ENCODE data around the gene PACS1.
"Not testable (repeated sequence)": the region's sequence is repeated elsewhere in the genome, so short reads cannot be mapped to it uniquely, and the experiment has no call there.

Gene PACS1

GRCh38 chr11:66069715-66070603 is at the start of gene PACS1:
Gene PACS1, plus strand, starts transcription at chr11:66070272. Its CDS starts 215 bp downstream, at chr11:66070487.
- peak; percentile 67 to 73 for DNase-seq (ENCODE audit: low read depth in 2 of 2)

DNA sequence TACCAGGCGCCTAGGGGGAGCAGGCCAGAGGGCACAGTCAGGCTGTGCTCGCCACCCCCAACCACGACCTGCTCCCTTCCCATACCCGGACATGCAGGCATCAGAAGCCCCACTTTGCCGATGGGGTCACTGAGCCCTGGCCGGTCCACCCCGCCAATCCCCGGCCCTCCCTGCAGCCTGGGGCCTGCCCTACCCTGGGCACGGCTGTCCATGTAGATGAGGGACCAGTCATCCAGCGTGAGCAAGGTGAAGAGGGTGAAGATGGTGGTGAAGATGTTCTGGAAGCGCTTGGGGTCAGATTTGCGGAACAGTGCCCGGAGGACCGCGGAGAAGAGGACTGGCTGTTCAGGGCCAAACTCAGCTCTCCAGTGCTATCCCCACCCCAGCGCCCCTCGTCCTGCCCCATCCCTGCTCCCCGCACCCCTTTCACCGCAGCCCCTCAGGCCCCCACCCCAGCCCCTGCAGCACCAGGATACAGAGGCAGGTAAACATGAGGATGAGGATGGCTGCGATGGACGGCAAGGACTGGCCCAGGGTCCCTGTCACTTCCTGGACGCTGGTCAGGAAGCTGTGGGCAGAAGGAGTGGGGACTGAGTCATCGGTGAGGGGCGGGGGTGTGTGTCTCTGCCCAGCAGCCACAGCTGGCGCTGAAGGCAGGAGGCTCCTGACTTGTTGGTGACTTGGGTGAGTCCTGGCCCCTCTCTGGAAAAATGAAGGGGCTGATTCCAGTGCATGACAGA is 49.3 kb upstream of the PACS1 start:
- DNase-seq (ENCODE audit: low read depth in 2 of 2): no peak

DNA sequence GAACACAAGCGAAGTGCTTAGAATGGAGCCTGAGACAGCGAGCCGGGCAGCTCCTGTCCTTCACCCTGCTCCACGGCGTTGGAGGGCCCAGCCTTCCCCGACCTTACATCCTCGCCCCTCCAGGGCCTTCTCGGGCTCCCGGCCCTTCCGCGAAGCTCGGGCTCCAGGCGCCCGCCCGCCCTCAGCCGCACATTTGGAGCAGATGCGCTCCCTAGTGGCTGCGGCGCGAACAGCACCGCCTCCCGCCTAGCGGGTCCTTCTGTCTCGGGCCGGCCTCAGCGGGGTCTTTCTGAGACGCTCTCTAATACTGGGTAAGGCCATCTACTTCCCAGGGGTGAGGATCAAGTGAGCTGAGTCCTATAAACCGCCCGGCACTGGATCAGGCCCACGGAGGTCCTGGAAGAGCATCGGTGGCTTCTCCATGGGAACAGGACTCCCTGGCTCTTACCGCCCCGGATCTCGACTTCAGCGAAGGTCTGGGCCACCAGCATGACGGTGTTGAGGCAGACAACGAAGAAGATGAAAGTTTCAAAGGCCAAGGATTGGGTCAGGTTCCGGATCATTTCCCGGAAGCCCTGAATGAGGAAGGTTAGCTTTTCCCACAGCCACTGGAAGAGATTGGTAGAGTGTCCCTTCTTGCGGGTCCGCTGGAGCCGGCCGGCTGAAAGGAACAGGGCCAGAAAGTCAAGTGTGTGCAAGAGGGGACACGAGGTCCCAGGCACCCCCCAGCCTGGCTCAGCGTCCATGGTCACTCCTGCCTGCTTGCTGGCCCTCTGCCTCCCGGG is 47.5 kb upstream of the PACS1 start:
- DNase-seq (ENCODE audit: low read depth in 2 of 2): peak; percentile 28 to 51

DNA sequence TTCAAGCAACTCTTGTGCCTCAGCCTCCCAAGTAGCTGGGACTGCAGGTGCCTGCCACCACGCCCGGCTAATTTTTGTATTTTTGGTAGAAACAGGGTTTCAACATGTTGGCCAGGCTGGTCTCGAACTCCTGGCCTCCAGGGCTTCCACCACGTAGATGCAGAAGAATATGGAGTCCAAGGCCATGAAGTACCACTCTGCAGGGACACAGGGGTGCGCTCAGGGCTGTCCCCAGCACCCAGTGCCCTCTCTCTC is 47.0 kb upstream of the PACS1 start:
- DNase-seq (ENCODE audit: low read depth in 2 of 2): not testable (repeated sequence)

GRCh38 chr11:66026017-66026529 is 44.0 kb upstream of the PACS1 start, which contains the start of gene CATSPER1:
Gene CATSPER1, minus strand, starts transcription at chr11:66026479. Its CDS starts 100 bp downstream, at chr11:66026379.
- no peak for DNase-seq (ENCODE audit: low read depth in 2 of 2)

DNA sequence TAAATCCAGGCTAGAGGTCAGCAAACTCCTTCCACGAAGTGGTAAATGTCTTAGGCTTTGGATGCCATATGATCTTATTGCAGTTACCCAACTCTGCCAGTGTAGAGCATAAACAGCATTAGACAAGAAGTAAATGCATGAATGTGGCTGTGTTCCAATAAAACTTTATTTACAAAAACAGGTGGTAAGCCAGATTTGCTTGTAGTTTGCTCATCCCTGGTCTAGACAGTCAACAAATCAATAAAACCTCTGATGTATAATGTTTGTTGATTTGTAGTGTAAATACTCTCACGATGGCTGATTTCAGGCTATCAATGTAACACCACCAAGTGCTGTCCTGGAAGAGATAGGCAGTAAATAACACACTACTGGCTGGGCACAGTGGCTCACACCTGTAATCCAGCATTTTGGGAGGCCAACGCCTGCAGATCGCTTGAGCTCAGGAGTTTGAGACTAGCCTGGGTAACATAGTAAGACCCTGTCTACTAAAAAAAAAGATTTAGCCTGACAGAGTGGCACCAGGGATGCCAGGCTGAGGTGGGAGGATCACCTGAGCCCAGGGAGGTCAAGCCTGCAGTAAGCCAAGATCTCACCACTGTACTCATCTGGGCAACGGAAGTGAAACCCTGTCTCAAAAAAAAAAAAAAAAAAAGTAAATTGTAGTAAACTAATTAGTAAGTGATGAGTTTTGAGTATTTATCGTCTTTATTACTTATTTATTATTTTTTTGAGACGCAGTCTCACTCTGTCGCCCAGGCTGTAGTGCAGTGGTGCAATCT is 36.9 kb upstream of the PACS1 start:
- DNase-seq (ENCODE audit: low read depth in 2 of 2): no peak

- no peak for DNase-seq (ENCODE audit: low read depth in 2 of 2)
Measured at GRCh38 chr11:66035653-66036333, 34.3 kb upstream of the PACS1 start.

- DNase-seq (ENCODE audit: low read depth in 2 of 2): no peak
Measured at GRCh38 chr11:66036334-66036710, 33.8 kb upstream of the PACS1 start.

- no peak for DNase-seq (ENCODE audit: low read depth in 2 of 2)
Measured at GRCh38 chr11:66037327-66037726, 32.7 kb upstream of the PACS1 start.

DNA sequence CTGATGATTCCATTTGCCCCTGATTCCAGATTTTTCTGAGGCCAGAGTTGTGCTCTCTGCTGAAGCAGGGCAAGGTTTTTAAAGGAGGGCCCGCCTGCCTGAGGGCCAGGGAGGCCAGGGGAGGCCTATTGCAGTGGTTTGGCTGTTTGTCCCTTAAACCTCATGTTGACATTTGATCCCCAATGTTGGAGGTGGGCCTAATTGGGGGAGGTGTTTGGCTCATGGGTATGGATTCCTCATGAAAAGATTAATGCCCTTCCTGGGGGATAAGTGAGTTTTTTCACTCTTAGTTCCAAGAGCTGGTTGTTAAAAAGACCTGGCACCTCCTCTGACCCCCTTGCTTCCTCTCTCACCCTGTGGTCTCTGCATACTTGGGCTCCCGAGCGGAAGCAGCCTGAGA is 30.3 kb upstream of the PACS1 start:
- DNase-seq (ENCODE audit: low read depth in 2 of 2): no peak

DNA sequence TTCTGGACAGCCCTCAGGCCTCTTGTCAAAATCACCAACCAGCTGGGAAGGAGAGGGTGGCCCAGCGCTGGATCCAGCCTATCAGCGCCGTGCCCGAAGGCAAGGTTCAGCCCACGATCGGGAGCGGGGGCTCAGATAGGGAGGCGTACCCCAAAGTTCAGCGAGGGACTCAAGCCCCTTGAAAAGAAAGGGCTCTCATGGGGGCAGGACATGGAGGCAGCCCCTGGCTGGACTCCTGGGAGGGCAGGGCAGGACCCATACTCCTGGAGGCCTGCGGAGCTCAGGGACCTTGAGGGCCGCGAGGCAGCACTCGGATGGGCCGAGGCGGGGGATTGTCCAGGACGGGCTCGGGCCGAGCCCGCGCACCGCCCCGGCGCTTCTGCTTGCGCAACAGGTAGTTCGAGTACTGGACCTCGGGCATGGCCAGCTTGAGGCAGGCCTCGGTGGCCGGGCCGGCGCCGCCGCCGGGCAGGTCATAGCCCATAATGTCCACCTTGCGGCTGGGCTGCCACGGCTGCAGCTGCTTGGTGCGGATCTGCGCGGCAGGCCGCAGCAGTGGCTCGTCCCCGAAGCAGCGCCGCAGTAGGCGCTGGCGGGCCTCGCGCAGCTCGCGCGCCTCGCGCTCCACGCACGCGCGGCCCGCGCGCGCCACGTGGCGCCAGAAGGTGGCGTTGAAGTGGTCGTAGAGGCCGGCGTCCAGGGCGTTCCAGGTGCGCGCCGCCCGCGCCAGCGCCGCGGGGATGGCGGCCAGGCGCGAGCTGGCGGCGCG is 27.7 kb upstream of the PACS1 start:
- DNase-seq (ENCODE audit: low read depth in 2 of 2): no peak

GRCh38 chr11:66042996-66043906 is 26.8 kb upstream of the PACS1 start:
- no peak for DNase-seq (ENCODE audit: low read depth in 2 of 2)

DNA sequence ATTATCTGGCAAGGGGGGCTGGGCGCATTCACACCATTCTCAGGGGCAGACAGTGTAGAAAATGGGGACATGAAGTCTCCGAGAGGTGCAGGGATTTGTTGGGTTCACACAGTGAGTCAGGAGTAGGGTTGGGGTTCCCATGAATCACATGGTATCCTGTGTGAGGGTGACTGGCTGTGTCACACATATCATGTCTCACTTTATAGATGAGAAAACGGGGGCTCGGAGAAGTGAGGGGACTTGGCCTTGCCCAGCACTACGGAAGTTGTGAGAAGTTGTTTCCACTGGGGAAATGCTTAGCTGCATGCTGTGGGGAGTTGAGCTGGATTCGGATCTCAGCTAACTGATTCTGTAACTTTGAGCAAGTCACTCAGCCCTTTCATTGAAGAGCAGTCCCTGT is 25.3 kb upstream of the PACS1 start:
- DNase-seq (ENCODE audit: low read depth in 2 of 2): no peak

DNA sequence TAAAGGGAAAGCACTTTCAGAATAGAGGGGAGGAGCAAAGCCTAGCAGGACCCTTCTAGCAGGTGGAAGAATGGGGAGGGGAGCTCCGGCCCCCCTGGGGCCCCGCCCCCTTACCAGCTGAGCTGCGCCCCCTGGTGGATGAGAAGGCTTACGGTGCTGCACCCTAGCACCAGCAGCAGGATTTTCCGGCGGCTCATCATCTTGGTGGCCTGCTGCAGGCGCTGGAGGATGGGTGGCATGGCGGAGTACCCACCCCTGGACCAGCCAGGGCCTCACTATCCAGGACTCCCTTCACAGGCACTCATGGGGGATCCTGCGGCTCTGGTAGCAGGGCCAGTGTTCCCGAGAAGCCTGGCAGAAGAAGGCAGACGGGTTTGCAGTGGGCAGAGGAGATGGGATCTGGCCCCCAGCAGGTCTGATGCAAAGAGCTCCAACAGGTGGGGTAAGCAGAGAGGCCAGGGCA is 24.9 kb upstream of the PACS1 start:
- DNase-seq (ENCODE audit: low read depth in 2 of 2): peak; percentile 66 to 68

DNA sequence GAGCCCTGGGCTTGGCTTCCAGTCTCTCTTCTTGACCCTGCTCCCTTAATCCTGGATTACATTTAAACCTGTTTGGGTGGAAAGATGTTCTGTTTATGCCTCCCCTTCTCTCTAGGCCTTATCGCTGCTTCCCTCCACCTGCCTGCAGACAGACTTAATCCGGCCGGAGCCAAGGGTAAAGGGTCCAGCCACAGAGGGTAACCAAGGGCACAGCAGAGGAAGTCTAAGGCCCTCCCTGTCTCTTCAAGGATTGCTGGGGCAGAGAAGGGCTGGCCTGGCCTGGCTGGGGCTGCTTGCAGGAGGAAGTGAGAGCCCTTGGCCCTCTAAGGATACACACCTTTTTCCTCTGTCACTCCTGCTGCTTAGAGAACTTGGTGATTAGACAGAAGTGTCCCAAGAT is 23.2 kb upstream of the PACS1 start:
- DNase-seq (ENCODE audit: low read depth in 2 of 2): no peak

DNA sequence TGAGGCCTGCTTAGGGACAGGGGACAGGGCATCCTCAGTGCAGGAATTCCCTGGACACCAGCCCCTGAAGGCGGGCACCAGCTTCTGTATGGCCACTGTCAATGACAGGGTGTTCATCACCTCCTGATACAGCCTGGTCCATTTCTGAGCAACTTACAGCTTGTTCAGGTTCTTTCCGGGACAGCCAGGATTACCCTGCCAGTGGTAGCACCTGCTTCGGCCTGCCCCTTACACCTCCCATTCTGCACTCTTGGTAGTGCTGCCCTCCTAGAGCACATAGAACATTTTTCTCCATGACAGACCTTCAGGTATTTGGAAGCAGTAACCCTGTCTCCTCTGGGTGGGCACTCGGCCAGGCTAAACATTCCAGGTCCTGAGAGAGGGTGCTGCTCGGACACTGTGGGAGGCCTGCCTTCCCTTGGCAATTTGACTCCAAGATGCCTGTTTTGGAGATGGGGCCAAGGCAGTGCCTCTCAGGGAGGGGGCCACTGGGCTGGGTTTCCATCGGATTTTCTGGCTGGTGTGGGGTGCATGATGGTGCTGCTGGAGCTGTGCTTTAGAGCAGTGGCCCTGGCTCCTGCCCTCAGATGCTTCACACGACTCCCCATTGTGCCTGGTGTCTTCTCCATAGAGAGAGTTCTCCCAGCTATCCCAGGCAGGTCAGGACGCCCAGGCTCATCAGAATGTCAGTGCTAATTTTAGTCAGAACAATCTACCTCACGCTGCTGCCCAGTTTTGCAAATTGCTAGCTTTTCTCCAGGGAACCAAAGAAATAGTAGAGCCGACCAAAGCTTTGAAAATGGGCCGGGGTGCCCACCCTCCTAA is 22.3 kb upstream of the PACS1 start:
- DNase-seq (ENCODE audit: low read depth in 2 of 2): no peak

DNA sequence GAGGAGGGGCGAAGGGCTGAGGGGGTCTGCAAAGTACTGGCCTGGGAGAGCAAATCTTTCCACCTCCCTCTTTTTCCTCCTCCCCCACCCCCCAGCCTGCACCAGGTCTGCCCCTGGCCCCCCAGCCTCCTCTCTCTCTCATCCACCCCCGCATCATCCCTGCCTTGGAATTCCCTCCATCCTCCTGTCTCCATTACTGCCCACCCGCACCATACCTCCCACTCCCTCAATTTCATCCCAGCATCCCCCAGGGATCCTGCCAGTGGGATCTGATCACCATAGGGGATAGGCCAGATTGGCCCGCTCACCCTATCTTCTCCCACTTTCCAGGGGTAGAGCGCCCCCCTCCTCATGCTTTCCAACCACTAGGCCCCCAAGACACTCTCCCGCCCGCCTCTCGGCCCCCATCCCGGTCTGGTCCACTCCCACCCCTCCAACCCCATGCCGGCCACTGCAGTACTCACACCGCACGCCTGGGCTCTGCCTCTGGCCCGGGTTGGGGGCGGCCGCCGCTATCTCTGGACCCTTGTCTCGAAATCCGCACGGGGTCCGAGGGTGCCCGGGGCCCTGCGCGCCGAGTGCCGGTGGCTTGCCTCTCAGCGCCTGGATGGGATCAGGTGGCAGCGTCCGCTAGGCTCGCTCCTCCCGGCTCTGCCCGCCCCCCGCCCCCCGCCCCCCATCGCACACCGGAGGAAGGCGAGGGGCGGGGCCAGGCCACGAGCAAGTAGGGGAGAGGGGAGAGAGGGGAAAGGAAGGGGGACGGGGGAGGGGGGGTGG is 21.3 kb upstream of the PACS1 start, which contains the start of gene GAL3ST3:
TSS of gene GAL3ST3 (minus strand) at position 615 of the 777 bp plus-strand sequence. CDS start 3,746 bp downstream, outside the sequence.
- DNase-seq (ENCODE audit: low read depth in 2 of 2): no peak
